Gastroesophageal sphincter (tissue), 4 donors: Measurements from ENCODE around the gene PRH2. TPM values are rescaled to one million over a fixed set of nuclear protein-coding genes. Genes with fewer than 3 reads are reported as not detected.

Source experiments
- ATAC-seq: fragments of 150-250 bp; one replicate; pipeline ENCODE4 v1.9.1; 2016; ENCODE audit warnings: mild to moderate bottlenecking, moderate library complexity
- H3K27ac ChIP-seq, 4 donors: fragments of 200-600 bp; sonication (generic) in 3 of 4; 1 replicate in 3 of 4; 2 replicates in 1 of 4; pipeline ENCODE4 v1.5.1; 2016 to 2019
- H3K27me3 ChIP-seq: fragments of 200-600 bp; sonication (generic); one replicate; pipeline ENCODE4 v1.5.1; 2019
- H3K36me3 ChIP-seq, 2 donors: fragments of 200-600 bp; sonication (generic); one replicate each; pipeline ENCODE4 v1.5.1; 2019; ENCODE audit warnings: control low read depth in 1 of 2
- H3K4me1 ChIP-seq, 3 donors: fragments of 200-600 bp; sonication (generic); 1 replicate in 2 of 3; 2 replicates in 1 of 3; pipeline ENCODE4 v1.5.1; 2016 to 2019; ENCODE audit warnings: control low read depth in 2 of 3
- H3K4me3 ChIP-seq, 2 donors: fragments of 200-600 bp; sonication (generic); one replicate each; pipeline ENCODE4 v1.5.1; 2019; ENCODE audit warnings: mild to moderate bottlenecking in 1 of 2, moderate library complexity in 1 of 2
- H3K9me3 ChIP-seq, 3 donors: fragments of 200-600 bp; sonication (generic); one replicate each; pipeline ENCODE4 v1.5.1; 2017 to 2019; ENCODE audit warnings: control low read depth in 2 of 3
- EP300 ChIP-seq: sonication (generic); formaldehyde crosslinking; IDR thresholded peaks from one replicate; pipeline ENCODE4 v1.6.1; 2017; ENCODE audit warnings: antibody characterized with exemption, mild to moderate bottlenecking
- POLR2A ChIP-seq, 2 donors: fragments of 450-650 bp; IDR thresholded peaks; one replicate each; pipeline ENCODE4 v1.6.1; 2017; ENCODE audit warnings: antibody characterized with exemption in 2 of 2, mild to moderate bottlenecking in 2 of 2, moderate library complexity in 1 of 2
- POLR2AphosphoS5 ChIP-seq: sonication (generic); formaldehyde crosslinking; IDR thresholded peaks from one replicate; pipeline ENCODE4 v1.6.1; 2017; ENCODE audit warnings: antibody characterized with exemption
- WGBS, 2 donors: methylation state at CpG; one replicate each; pipeline ENCODE4 v1.1.5; 2018; ENCODE audit warnings: low coverage in 1 of 2; 5-methylcytosine and 5-hydroxymethylcytosine counted together
- total RNA-seq, 4 donors: library from RNA; depleted of rRNA; stranded (reverse); fragments of >200 nt; gene quantifications; one replicate each; pipeline ENCODE4 v1.1.0, GENCODE V29; 2016
- TF ChIP-seq, protein P1 (sequence below), 4 experiments: fragments of 200-600 bp in 2 of 4; fragments of 450-650 bp in 2 of 4; sonication (generic) in 1 of 4; IDR thresholded peaks; one replicate each; pipeline ENCODE4 v1.5.1; 2017 to 2019; ENCODE audit warnings: antibody characterized with exemption in 4 of 4, mild to moderate bottlenecking in 2 of 4, moderate library complexity in 2 of 4

PRH2 gene
- total RNA-seq, 4 donors from 2014 or later, result 6.0 TPM; not detected in 3

DNA sequence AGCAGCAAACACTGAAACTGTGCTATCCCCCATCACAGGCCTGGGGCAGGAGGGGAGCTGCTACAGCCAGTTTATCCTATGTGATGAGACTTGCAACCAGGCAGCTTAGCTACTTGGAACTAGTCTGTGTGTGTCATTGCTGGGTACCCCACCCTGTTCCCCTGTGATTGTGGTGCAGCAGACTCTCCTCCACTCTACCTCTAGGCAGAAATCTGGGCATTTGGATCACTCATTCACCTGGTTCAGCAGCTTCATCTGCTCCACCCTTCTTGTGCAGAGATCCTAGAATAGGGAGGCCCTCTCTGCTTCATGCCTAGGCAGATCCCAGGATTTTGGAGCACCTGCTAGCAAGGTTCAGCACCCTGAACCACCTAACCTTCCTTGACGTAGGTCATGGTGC lies 28.5 kb upstream of the PRH2 start:
- H3K36me3 ChIP-seq, result peaks cover 0 to 5% of the 10 kb centered on the region in 2 donors
- no peak for ATAC-seq
- H3K4me1 ChIP-seq, result no peaks in the 10 kb centered on the region
- H3K27ac ChIP-seq, result no peak overlapping the region
- TF ChIP-seq POLR2A (IDR thresholded peaks at IDR 0.05) (no peak), EP300 (no peak), POLR2AphosphoS5 (no peak)
- TF ChIP-seq, protein P1, sequence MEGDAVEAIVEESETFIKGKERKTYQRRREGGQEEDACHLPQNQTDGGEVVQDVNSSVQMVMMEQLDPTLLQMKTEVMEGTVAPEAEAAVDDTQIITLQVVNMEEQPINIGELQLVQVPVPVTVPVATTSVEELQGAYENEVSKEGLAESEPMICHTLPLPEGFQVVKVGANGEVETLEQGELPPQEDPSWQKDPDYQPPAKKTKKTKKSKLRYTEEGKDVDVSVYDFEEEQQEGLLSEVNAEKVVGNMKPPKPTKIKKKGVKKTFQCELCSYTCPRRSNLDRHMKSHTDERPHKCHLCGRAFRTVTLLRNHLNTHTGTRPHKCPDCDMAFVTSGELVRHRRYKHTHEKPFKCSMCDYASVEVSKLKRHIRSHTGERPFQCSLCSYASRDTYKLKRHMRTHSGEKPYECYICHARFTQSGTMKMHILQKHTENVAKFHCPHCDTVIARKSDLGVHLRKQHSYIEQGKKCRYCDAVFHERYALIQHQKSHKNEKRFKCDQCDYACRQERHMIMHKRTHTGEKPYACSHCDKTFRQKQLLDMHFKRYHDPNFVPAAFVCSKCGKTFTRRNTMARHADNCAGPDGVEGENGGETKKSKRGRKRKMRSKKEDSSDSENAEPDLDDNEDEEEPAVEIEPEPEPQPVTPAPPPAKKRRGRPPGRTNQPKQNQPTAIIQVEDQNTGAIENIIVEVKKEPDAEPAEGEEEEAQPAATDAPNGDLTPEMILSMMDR (IDR thresholded peaks at IDR 0.05), result no peak
- no peak overlapping the region for H3K4me3 ChIP-seq
- peaks cover 0 to 34% (median 0%) of the 10 kb centered on the region in 3 donors for H3K9me3 ChIP-seq
- H3K27me3 ChIP-seq, result no peaks in the 10 kb centered on the region
- WGBS, 2 donors, result 100% methylated on average over 1 of the region's 1 CpG; no CpG with 5 or more reads in 1 of the 2 donors

DNA sequence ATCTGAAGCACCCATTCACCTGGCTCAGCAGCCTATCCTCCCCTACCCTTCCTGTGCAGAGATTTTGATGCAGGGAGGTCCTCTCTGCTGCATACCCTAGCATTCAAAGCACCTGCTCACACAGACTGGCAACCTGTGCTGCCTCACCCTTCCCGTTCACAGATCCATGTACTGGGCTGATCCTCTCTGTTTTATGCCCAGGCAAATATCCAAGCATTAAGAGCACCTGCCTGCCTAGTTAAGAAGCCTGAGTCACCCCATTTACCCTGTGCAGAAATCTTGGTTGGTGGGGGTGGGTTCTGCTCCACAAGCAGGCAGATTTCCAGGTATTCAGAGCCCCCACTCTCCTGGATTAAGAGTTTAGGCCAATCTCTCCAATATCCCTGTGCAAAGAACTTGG lies 28.1 kb upstream of the PRH2 start:
- no peaks in the 10 kb centered on the region for H3K4me1 ChIP-seq
- ATAC-seq, result no peak
- H3K9me3 ChIP-seq, result peaks cover 0 to 38% (median 0%) of the 10 kb centered on the region in 3 donors
- H3K36me3 ChIP-seq, result peaks cover 0 to 7% of the 10 kb centered on the region in 2 donors
- TF ChIP-seq EP300, result no peak
- TF ChIP-seq, protein P1 (IDR thresholded peaks at IDR 0.05), result no peak
- no peak for TF ChIP-seq POLR2A (IDR thresholded peaks at IDR 0.05)
- TF ChIP-seq POLR2AphosphoS5, result no peak
- H3K27me3 ChIP-seq, result no peaks in the 10 kb centered on the region
- H3K27ac ChIP-seq, result no peak overlapping the region
- H3K4me3 ChIP-seq, result no peak overlapping the region
- WGBS, 2 donors, result 100% methylated on average over 1 of the region's 1 CpG

DNA sequence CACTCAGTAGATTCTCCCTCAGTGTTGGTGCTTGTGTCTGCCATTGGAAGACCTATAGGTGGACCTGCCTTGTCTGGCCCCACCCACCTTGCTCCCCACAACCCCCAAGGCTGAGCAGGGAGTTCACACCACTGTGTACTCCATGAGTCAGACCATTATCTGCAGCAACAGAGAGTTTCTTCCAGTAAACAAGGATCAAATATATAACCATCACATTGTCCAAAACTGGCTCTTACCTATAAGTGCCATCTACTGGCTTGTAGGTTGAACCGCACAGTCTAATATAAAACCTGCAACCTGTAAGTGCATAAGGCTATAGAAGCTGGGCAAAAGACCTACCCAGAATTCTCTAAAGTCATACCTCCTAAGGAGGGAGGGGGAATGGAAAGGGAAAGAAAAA lies 27.6 kb upstream of the PRH2 start:
- Histone ChIP-seq H3K27ac (no peak overlapping the region), H3K27me3 (no peaks in the 10 kb centered on the region), H3K9me3 (peaks cover 0 to 43% (median 0%) of the 10 kb centered on the region in 3 donors), H3K36me3 (peaks cover 0 to 7% of the 10 kb centered on the region in 2 donors), H3K4me3 (no peak overlapping the region), H3K4me1 (no peaks in the 10 kb centered on the region)
- WGBS, 2 donors, result 100% methylated on average over 1 of the region's 1 CpG
- ATAC-seq, result no peak
- TF ChIP-seq EP300, result no peak
- TF ChIP-seq, protein P1 (IDR thresholded peaks at IDR 0.05), result no peak
- TF ChIP-seq POLR2AphosphoS5, result no peak
- TF ChIP-seq POLR2A (IDR thresholded peaks at IDR 0.05), result no peak

DNA sequence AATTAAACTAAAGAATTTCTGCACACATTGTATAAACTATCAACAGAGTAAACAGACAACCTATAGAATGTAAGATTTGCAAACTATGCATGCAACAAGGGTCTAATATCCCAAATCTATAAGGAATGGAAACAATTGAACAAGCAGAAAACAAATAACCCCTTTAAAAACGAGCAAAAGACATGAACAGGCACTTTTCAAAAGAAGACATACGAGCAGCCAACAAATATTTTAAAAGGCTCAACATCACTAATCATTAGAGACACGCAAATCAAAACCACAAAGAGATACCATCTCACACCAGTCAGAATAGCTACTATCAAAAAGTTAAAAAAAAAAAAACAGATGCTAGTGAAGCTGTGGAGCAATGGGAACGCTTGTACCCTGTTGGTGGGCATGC lies 24.4 kb upstream of the PRH2 start:
- H3K36me3 ChIP-seq, result peaks cover 0 to 7% of the 10 kb centered on the region in 2 donors
- ATAC-seq, result no peak
- no peak overlapping the region for H3K4me3 ChIP-seq
- no peak overlapping the region for H3K27ac ChIP-seq
- 86 to 97% methylated on average over 3 of the region's 4 CpGs for WGBS, 2 donors
- TF ChIP-seq EP300 (no peak), POLR2A (IDR thresholded peaks at IDR 0.05) (no peak), POLR2AphosphoS5 (no peak)
- TF ChIP-seq, protein P1 (IDR thresholded peaks at IDR 0.05), result no peak
- H3K9me3 ChIP-seq, result peaks cover 0 to 43% (median 0%) of the 10 kb centered on the region in 3 donors
- no peaks in the 10 kb centered on the region for H3K27me3 ChIP-seq
- H3K4me1 ChIP-seq, result no peaks in the 10 kb centered on the region

DNA sequence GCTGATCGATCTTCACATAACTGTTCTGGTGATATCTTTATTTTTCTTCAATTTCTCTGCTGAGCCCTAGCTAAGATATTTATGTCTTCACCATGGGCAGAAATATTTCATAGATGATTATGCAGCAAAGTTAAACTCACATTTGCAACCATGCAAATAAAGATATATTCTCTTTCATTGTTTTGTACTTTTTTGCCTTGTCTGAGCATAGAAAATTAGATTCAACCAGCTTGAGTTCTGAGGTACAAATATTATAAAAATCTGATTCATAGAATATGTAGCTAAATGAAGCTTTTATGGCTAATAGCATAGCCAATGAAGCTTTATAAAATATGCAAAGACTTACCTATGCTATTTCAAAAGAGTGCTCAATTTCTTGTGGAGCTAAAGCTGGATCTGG lies 19.6 kb upstream of the PRH2 start, which contains the start of gene TAS2R13:
Gene TAS2R13 (minus strand): TSS at position 101 of the 400 bp plus-strand sequence. CDS start 264 bp downstream, outside the sequence.
- WGBS, 2 donors, result 82 to 100% methylated on average over 1 of the region's 1 CpG
- no peak for ATAC-seq
- Histone ChIP-seq H3K9me3 (peaks cover 0 to 20% (median 0%) of the 10 kb centered on the region in 3 donors), H3K27me3 (no peaks in the 10 kb centered on the region), H3K4me1 (no peaks in the 10 kb centered on the region), H3K36me3 (peaks cover 0 to 7% of the 10 kb centered on the region in 2 donors), H3K27ac (no peak within 1 kb of the TSS), H3K4me3 (no peak within 1 kb of the TSS)
- TF ChIP-seq, protein P1 (IDR thresholded peaks at IDR 0.05), result no peak
- TF ChIP-seq EP300 (no peak), POLR2A (IDR thresholded peaks at IDR 0.05) (no peak), POLR2AphosphoS5 (no peak)
